ENCODE data around the gene RAI1. TPM values are rescaled to one million over a fixed set of nuclear protein-coding genes. Genes with fewer than 3 reads are reported as not detected.
A peak's percentile ranks its signal among the peaks of the same experiment; 100 is the strongest.

Gene RAI1
- total and polyA plus RNA-seq, 2 of the 13 experiments (the other 11 are each of a cell fraction or from before 2014, with no cell fraction given) = 3.4 to 5.2 TPM

DNA sequence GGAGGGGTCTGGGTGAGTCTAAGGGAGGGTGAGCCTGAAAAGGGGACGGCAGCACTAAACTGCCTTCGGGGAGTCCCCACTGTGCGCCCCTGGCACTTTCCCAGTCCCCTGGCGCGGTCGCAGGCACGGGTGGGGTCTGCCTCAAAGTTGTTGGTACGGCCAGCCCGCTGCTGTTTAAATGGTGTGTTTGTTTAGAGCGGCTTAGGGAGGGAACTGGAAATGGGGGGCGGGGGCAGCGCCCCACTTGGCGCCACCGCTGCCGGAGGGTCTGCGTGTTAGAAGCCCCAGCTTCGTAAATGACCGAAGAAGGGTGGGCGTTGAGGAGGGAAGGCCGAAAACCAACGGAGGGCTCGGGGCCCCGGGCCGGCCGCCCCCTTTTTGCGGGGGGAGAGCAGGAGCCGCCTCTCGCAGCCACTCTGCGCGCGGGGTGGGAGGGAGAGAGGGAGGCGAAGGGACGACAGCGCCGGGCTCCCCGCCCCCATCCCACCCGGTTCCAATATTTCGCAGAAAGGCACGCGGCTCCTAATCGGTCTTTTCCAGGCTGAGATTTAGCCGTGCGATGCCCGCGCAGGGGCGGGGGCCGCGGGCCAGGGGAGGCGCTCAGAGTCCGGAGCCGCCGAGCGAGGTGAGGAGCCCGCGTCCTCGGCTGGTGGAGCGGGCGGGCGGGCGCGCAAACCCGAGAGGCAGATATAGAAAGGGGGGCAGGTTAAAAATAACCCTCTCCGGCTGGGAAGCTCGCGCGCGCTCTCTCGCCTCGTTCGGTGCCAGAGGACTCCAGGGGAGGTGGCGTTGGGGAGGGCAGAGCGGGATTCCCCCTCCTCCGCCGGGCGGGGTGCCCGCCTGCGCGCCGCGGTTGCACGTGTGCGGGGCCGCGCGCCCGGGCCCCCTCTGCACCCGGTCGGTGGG lies 100.6 kb downstream of the RAI1 start (continued):
- TF ChIP-seq, protein P1, sequence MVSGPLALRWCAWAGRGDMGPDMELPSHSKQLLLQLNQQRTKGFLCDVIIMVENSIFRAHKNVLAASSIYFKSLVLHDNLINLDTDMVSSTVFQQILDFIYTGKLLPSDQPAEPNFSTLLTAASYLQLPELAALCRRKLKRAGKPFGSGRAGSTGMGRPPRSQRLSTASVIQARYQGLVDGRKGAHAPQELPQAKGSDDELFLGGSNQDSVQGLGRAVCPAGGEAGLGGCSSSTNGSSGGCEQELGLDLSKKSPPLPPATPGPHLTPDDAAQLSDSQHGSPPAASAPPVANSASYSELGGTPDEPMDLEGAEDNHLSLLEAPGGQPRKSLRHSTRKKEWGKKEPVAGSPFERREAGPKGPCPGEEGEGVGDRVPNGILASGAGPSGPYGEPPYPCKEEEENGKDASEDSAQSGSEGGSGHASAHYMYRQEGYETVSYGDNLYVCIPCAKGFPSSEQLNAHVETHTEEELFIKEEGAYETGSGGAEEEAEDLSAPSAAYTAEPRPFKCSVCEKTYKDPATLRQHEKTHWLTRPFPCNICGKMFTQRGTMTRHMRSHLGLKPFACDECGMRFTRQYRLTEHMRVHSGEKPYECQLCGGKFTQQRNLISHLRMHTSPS (CRISPR knock-in tag; IDR thresholded peaks at IDR 0.05; ENCODE audit: low read depth) = 0 out of 2 replicates have a peak, but pooled peaks have one; percentile 34
- no peak for TF ChIP-seq ZFP36L1 (CRISPR knock-in tag; IDR thresholded peaks at IDR 0.05)
- TF ChIP-seq, protein P2, sequence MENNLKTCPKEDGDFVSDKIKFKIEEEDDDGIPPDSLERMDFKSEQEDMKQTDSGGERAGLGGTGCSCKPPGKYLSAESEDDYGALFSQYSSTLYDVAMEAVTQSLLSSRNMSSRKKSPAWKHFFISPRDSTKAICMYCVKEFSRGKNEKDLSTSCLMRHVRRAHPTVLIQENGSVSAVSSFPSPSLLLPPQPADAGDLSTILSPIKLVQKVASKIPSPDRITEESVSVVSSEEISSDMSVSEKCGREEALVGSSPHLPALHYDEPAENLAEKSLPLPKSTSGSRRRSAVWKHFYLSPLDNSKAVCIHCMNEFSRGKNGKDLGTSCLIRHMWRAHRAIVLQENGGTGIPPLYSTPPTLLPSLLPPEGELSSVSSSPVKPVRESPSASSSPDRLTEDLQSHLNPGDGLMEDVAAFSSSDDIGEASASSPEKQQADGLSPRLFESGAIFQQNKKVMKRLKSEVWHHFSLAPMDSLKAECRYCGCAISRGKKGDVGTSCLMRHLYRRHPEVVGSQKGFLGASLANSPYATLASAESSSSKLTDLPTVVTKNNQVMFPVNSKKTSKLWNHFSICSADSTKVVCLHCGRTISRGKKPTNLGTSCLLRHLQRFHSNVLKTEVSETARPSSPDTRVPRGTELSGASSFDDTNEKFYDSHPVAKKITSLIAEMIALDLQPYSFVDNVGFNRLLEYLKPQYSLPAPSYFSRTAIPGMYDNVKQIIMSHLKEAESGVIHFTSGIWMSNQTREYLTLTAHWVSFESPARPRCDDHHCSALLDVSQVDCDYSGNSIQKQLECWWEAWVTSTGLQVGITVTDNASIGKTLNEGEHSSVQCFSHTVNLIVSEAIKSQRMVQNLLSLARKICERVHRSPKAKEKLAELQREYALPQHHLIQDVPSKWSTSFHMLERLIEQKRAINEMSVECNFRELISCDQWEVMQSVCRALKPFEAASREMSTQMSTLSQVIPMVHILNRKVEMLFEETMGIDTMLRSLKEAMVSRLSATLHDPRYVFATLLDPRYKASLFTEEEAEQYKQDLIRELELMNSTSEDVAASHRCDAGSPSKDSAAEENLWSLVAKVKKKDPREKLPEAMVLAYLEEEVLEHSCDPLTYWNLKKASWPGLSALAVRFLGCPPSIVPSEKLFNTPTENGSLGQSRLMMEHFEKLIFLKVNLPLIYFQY (CRISPR knock-in tag; IDR thresholded peaks at IDR 0.05; ENCODE audit: borderline replicate concordance) = no peak
- TF ChIP-seq, protein P3, sequence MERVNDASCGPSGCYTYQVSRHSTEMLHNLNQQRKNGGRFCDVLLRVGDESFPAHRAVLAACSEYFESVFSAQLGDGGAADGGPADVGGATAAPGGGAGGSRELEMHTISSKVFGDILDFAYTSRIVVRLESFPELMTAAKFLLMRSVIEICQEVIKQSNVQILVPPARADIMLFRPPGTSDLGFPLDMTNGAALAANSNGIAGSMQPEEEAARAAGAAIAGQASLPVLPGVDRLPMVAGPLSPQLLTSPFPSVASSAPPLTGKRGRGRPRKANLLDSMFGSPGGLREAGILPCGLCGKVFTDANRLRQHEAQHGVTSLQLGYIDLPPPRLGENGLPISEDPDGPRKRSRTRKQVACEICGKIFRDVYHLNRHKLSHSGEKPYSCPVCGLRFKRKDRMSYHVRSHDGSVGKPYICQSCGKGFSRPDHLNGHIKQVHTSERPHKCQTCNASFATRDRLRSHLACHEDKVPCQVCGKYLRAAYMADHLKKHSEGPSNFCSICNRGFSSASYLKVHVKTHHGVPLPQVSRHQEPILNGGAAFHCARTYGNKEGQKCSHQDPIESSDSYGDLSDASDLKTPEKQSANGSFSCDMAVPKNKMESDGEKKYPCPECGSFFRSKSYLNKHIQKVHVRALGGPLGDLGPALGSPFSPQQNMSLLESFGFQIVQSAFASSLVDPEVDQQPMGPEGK (CRISPR knock-in tag; IDR thresholded peaks at IDR 0.05) = peak; percentile 53; the same call in 1 of the 2 replicates
- no peak for TF ChIP-seq BHLHE40 (IDR thresholded peaks at IDR 0.05; ENCODE audit: low read length)
- TF ChIP-seq ZNF772 (CRISPR knock-in tag; IDR thresholded peaks at IDR 0.05) = 0 out of 2 replicates have a peak, but pooled peaks have one; percentile 35
- TF ChIP-seq ZNF10 (CRISPR knock-in tag; IDR thresholded peaks at IDR 0.05; ENCODE audit: borderline replicate concordance, low read depth) = no peak

All from HepG2 (cell line).